ENCODE results near the gene PLEKHB1. TPM values are rescaled to one million over a fixed set of nuclear protein-coding genes. Genes with fewer than 3 reads are reported as not detected.

Gene PLEKHB1
- polyA plus RNA-seq, 1 donor from 2014 or later = 0.25 TPM

GRCh38 chr11:73633999-73634398 is 12.4 kb upstream of the PLEKHB1 start:
- H3K4me2 ChIP-seq (ENCODE audit: low read length) = no peak overlapping the region
- TF ChIP-seq TAF1 (IDR thresholded peaks at IDR 0.05; ENCODE audit: low read depth) = no peak
- no peak for TF ChIP-seq SMC3 (conservative IDR thresholded peaks at IDR 0.05; ENCODE audit: poor library complexity)
- TF ChIP-seq EP300 (conservative IDR thresholded peaks at IDR 0.05; ENCODE audit: poor library complexity, severe bottlenecking) = no peak
- TF ChIP-seq EZH2 (IDR thresholded peaks at IDR 0.05; ENCODE audit: borderline replicate concordance, insufficient read depth, low read length, poor library complexity, severe bottlenecking) = no peak
- TF ChIP-seq POLR2AphosphoS5 (IDR thresholded peaks at IDR 0.05) = no peak
- TF ChIP-seq REST (IDR thresholded peaks at IDR 0.05; ENCODE audit: borderline replicate concordance) = no peak
- TF ChIP-seq RAD21 (conservative IDR thresholded peaks at IDR 0.05) = no peak
- no peak for TF ChIP-seq MXI1 (conservative IDR thresholded peaks at IDR 0.05; ENCODE audit: poor library complexity, severe bottlenecking)
- TF ChIP-seq, protein P1, sequence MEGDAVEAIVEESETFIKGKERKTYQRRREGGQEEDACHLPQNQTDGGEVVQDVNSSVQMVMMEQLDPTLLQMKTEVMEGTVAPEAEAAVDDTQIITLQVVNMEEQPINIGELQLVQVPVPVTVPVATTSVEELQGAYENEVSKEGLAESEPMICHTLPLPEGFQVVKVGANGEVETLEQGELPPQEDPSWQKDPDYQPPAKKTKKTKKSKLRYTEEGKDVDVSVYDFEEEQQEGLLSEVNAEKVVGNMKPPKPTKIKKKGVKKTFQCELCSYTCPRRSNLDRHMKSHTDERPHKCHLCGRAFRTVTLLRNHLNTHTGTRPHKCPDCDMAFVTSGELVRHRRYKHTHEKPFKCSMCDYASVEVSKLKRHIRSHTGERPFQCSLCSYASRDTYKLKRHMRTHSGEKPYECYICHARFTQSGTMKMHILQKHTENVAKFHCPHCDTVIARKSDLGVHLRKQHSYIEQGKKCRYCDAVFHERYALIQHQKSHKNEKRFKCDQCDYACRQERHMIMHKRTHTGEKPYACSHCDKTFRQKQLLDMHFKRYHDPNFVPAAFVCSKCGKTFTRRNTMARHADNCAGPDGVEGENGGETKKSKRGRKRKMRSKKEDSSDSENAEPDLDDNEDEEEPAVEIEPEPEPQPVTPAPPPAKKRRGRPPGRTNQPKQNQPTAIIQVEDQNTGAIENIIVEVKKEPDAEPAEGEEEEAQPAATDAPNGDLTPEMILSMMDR (IDR thresholded peaks at IDR 0.05; ENCODE audit: poor library complexity, severe bottlenecking) = no peak
- no peak overlapping the region for H3K4me3 ChIP-seq (ENCODE audit: low read length)
- no peak overlapping the region for H3K27ac ChIP-seq (ENCODE audit: low read length)
- H3F3A ChIP-seq (ENCODE audit: insufficient read depth, low read length, poor library complexity, severe bottlenecking) = no peaks in the 10 kb centered on the region
- no peak overlapping the region for H2AFZ ChIP-seq (ENCODE audit: low read depth, low read length)
- no peaks in the 10 kb centered on the region for H4K20me1 ChIP-seq (ENCODE audit: insufficient read depth)
- no peak overlapping the region for H3K9ac ChIP-seq (ENCODE audit: low read length)
- no peaks in the 10 kb centered on the region for H3K79me2 ChIP-seq (replicated peaks; ENCODE audit: insufficient read depth, low read length)
- no peaks in the 10 kb centered on the region for H3K9me2 ChIP-seq (ENCODE audit: insufficient read depth, low read length)
- no peaks in the 10 kb centered on the region for H3K27me3 ChIP-seq (ENCODE audit: insufficient read depth, low read depth, low read length)
- no peaks in the 10 kb centered on the region for H3K36me3 ChIP-seq (ENCODE audit: insufficient read depth, low read length)
- no peaks in the 10 kb centered on the region for H3K9me3 ChIP-seq (ENCODE audit: low read length)

- Histone ChIP-seq H3K4me2 (ENCODE audit: low read length) (no peak overlapping the region), H3K9me3 (ENCODE audit: low read length) (no peaks in the 10 kb centered on the region), H3K9ac (ENCODE audit: low read length) (no peak overlapping the region), H4K20me1 (ENCODE audit: insufficient read depth) (no peaks in the 10 kb centered on the region), H3K79me2 (replicated peaks; ENCODE audit: insufficient read depth, low read length) (no peaks in the 10 kb centered on the region), H3K36me3 (ENCODE audit: insufficient read depth, low read length) (no peaks in the 10 kb centered on the region), H3K9me2 (ENCODE audit: insufficient read depth, low read length) (no peaks in the 10 kb centered on the region), H2AFZ (ENCODE audit: low read depth, low read length) (no peak overlapping the region), H3F3A (ENCODE audit: insufficient read depth, low read length, poor library complexity, severe bottlenecking) (no peaks in the 10 kb centered on the region), H3K4me3 (ENCODE audit: low read length) (no peak overlapping the region), H3K27me3 (ENCODE audit: insufficient read depth, low read depth, low read length) (no peaks in the 10 kb centered on the region), H3K27ac (ENCODE audit: low read length) (no peak overlapping the region)
- no peak for TF ChIP-seq RAD21 (conservative IDR thresholded peaks at IDR 0.05)
- TF ChIP-seq EZH2 (IDR thresholded peaks at IDR 0.05; ENCODE audit: borderline replicate concordance, insufficient read depth, low read length, poor library complexity, severe bottlenecking) = no peak
- no peak for TF ChIP-seq POLR2AphosphoS5 (IDR thresholded peaks at IDR 0.05)
- no peak for TF ChIP-seq MXI1 (conservative IDR thresholded peaks at IDR 0.05; ENCODE audit: poor library complexity, severe bottlenecking)
- TF ChIP-seq, protein P1 (IDR thresholded peaks at IDR 0.05; ENCODE audit: poor library complexity, severe bottlenecking) = no peak
- no peak for TF ChIP-seq EP300 (conservative IDR thresholded peaks at IDR 0.05; ENCODE audit: poor library complexity, severe bottlenecking)
- no peak for TF ChIP-seq SMC3 (conservative IDR thresholded peaks at IDR 0.05; ENCODE audit: poor library complexity)
- TF ChIP-seq TAF1 (IDR thresholded peaks at IDR 0.05; ENCODE audit: low read depth) = no peak
- TF ChIP-seq REST (IDR thresholded peaks at IDR 0.05; ENCODE audit: borderline replicate concordance) = no peak
Measured at GRCh38 chr11:73635721-73636120, 10.7 kb upstream of the PLEKHB1 start.
